HG03354 (cell line): ENCODE data around the gene ZNF577.

Experiments used
- ATAC-seq: cut with Tn5 transposase; IDR thresholded peaks from one replicate; pipeline ENCODE4 v1.9.1; 2021; ENCODE audit warnings: mild to moderate bottlenecking; ENCODE audit not compliant: unreplicated experiment, poor library complexity, severe bottlenecking

The ZNF577 gene

GRCh38 chr19:51882518-51882917 lies 5.2 kb downstream of the ZNF577 start:
- ATAC-seq: no peak

DNA sequence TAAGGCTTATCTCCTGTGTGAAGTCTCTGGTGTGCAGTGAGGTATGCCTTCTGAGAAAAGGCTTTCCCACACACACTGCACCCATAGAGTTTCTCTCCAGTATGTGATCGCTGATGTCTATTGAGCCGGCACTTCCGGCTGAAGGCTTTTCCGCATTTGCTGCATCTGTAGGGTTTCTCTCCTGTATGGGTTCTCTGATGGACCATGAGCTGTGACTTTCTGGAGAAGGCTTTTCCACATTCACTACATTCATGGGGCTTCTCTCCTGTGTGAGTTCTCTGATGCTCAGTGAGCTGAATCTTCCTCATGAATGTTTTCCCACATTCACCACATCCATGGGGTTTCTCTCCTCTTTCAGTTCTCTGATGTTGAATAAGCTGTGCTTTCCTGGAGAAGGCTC lies 14.7 kb downstream of the ZNF577 start:
- no peak for ATAC-seq

- ATAC-seq: no peak
These were observed 25.7 kb downstream of the ZNF577 start for GRCh38 chr19:51861870-51862622.

GRCh38 chr19:51837145-51837544 lies 50.6 kb downstream of the ZNF577 start:
- ATAC-seq: no peak

GRCh38 chr19:51830274-51830673 lies 57.5 kb downstream of the ZNF577 start:
- no peak for ATAC-seq

- ATAC-seq: no peak
These were observed 63.3 kb downstream of the ZNF577 start for GRCh38 chr19:51824281-51825005.

DNA sequence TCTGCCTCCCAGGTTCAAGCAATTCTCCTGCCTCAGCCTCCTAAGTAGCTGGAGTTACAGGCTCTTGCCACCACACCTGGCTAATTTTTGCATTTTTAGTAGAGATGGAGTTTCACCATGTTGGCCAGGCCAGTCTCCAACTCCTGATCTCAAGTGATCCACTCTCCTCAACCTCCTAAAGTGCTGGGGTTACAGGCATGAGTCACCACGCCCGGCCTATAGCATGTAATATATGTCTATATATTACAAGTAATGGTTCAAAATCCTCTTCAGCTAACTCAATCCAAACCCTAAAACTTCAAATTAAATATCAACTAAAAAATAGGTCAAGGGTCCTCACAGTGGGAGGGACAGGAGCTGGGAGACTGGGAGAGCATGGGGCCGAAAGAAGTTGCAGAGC lies 64.8 kb downstream of the ZNF577 start:
- ATAC-seq: no peak

DNA sequence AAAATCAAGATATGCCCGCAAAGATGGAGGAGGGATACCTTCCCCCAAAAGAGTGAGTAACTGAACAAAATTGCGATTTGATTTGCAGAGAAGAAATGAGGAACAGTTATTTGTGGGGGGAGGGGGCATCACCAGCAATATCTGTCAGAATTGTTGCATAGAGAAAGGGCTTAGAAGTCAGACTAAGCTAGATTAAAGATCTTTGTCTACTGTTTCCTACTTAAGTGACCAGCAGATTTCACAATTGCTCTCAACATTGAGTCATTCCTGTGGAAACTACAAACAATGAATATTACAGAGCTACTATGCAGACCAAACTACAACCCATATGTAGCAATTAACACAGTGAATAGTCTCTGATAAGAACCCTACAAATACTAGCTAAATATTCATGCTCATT lies 65.4 kb downstream of the ZNF577 start:
- ATAC-seq: no peak

- ATAC-seq: no peak
These were observed 65.8 kb downstream of the ZNF577 start for GRCh38 chr19:51821921-51822320.

GRCh38 chr19:51821456-51821855 lies 66.3 kb downstream of the ZNF577 start:
- no peak for ATAC-seq
